Stimulated activated CD8-positive, alpha-beta memory T cell treated with anti-CD3 and anti-CD28 coated beads, Interleukin-4, amount 100 ng/mL, for 4 hours (primary cell): Measurements from ENCODE around the gene MACROH2A2.

Source experiments
- DNase-seq, 2 donors: peaks; one replicate each; pipeline ENCODE4 v3.0.0-alpha.2; 2020; ENCODE audit warnings: low read depth in 2 of 2, low spot score in 1 of 2

The MACROH2A2 gene

DNA sequence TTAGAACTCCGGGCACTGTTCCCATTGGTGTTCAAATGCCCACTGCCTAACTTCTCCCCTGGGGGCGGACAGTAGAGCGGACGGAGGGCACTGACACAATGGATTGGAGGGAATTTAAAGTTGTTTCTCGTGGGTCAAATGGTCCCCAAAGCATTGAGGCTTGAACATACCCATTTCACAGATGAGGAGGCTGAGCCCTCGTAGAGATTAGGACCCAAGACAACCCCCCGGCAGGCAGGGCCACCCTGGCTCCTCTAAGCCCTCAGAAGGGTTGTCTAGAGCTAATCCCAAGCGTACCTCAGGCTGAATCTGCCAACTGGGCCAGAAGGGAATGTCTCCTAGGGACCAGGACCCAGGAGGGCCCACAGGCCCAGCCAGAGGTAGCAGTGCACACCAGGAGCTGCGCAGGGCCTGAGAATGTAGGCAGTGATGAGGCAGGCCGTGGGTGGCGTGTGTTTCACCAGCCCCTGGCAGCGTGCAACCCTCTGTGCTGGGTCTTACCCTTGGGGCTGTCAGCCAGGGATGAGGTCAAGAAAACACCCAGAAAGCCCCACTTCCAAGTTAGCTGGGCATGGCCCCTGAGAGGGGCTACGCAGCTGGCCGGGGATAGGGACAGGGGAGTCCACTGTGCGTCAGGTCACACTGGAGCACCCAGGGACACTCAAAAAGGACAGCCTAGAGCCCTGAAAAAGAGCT, 74.2 kb downstream of the MACROH2A2 start:
- DNase-seq, result no peak

DNA sequence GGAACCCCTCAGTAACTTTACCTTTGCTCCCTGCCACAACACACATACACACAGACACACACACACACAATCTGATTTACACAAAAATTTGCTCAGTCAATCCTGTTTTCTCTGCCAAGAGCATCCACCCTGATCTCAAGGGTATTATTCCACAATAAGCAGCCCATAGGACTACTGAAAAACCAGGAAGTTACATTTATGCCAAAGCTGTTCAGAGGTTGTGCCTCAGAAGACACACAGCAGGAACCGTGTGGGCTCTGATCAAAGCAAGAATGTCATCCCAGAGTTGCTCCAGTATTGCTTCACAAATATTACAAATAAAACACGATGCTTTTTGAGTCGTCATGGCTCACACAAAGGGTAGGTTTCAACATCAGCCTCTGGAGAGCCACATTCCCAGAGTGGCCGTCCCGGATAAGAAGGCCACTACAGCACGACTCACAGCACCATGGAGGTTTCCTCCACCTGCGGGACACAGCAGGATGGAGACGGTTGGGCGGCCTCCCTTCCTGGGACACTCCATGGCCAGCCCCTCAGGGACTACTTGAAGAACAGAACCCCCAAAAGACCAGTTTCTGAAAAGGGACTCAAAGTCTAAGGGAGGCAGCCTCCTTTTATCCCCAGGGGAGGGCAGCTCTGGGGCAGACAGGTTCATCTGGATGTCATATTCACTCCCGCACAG, 78.4 kb downstream of the MACROH2A2 start:
- DNase-seq, result no peak

DNA sequence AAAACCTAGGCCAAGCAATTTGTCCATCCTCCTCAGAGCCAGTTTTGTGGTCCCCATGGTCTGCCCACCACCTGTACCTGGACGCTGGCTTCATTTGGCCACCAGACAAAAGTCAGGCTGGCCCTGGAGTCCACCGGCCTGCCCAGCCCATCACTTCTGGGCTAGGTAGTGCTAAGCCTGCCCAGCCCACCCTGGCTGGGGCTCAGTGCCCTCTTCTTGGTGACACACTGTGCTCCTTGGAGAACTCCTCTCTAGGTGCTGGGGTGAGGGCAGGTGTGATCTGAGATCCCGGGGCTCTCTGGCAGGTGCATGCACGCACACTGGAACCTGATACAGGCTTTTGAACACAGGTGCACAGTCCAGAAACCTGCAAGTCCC, 78.9 kb downstream of the MACROH2A2 start:
- no peak for DNase-seq

DNA sequence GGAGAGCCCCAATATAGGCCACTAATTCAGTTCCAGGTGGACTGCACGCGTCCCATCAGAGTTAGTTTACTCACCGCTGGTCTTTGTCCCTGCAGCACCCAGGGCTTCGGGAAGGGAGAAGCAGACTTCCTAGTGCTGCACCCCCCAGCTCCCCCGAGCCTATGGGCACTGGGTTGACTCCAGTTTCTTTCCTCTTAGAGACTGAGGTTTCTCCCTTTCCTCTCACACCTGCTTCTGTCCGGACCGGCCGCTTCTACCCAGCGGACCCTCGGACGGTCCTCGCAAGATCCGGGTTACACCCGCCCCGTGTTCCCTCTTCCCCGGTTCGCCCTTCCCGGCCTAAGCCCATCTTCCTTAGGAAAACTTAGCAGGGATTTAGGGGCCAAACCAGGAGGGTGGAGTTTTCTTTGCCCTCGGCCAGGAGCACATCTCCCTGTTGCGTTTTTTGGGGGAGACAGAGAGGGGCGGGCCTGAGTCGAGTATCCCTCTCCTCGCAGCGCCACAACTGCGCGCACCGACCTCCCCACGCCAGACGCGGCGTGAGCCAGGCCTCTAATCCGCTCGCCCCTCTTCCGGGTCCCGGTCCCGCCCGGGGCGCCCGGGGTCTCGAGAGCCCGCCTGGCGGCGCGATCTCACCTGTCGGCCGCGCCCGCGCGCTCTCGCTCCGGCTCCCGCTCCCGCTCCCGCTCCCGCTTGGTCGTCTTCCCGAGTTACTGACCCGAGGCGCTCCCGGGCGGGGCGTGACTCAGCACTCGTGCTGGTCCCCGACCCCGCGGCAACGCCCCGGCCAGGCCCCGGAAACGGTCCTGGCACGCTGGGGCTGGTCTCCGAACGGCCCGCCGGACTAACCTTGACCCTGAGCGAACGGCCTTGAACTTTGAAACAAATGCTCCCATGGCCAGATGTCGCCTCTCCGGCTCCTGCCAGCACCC, 79.7 kb downstream of the MACROH2A2 start, which contains the start of gene AIFM2:
TSS of gene AIFM2 (minus strand) at position 728 of the 932 bp plus-strand sequence. CDS start 8,741 bp downstream, outside the sequence.
- DNase-seq, result no peak

DNA sequence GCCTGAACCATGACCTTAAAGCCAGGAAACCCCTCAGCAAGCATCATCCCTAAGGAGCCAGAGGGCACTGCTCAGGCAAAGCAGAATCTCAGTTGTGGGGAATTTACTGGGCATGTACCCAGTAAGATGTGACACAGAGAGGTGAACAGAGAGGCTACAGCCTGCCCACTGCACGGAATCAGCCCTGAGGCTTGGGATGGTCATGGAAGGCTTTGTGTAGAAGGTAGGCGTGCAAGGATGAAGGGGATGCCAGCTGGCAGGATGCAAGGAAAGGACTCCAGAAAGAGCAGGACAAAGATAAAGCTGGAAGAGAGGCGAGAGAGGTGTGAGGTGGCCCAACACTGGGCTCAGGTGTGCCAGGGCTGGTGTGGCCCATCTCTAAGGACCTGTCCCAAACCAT, 82.4 kb downstream of the MACROH2A2 start:
- no peak for DNase-seq

DNA sequence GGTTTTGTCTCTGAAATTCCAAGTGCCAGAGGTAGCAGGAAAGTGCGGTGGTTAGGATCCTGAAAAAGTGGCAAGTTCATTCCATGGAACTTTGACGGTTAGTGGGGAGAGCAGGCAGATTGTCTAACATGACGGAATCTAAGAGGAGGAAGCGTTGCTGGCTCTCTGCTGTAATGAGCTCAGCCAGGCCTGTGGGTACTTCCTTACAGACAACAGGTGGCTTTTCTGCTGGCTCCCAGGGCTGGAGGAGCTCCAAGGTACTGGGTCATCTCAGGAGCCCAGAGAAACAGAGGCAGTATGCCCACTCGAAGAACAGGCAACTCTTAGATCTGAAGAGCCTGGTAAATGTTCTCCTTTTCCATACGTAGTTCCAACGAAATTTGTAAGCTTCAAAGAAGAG, 83.0 kb downstream of the MACROH2A2 start:
- DNase-seq, result no peak

DNA sequence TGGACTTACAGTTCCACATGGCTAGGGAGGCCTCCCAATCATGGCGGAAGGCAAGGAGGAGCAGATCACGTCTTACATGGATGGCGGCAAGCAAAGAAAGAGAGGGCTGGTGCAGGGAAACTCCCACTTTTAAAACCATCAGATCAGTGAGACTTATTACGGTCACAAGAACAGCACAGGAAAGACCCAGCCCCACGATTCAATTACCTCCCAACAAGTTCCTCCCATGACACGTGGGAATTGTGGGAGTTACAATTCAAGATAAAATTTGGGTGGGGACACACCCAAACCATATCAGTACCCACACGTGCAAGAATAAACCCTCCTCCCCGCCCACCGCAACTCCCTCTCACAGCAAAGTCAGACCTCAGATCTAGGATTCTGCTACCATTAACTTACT, 84.5 kb downstream of the MACROH2A2 start:
- DNase-seq, result no peak

GRCh38 chr10:70137927-70138883, 85.6 kb downstream of the MACROH2A2 start:
- no peak for DNase-seq

DNA sequence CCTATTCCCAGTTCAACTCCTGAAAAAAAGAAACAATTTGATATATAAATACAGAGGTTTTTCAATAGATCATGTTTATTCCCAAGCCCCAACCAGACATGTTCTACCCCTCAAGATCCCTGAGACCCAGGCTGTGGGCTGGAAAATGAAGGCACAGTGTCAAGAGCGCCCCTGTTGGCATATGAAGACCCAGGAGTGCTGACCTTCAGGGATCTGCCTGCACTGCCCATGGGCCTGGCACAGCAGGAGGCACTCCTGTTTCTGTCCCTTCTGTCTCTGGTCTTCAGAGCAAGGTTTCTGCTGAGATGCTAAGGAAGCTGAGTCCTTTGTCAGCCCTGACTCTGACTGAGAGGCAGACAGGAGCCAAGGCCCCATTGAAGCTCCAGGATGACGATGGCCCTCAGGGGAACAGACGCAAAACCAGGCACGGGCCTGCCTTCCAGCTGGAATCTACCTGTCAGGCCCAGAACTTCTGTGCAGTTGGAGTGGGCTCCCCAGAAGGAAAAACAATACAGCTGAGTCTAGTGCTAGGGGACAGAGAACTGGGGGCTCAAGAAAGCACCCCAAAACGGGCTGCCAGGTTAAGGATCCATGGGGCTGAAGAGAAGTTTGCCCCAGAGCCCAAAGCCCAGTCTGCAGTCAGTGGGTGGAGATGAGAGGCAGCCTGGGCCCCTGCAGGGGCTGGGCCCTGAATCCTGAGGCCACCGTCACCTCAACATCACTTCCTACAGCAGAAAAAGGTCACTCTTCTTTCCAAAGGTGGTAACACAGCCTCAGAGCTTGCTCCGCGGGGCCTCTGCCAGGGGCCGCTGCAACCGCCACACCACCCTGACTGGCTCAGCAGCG, 86.7 kb downstream of the MACROH2A2 start:
- DNase-seq, result no peak

- no peak for DNase-seq
These were observed 87.3 kb downstream of the MACROH2A2 start for GRCh38 chr10:70139997-70140250.

DNA sequence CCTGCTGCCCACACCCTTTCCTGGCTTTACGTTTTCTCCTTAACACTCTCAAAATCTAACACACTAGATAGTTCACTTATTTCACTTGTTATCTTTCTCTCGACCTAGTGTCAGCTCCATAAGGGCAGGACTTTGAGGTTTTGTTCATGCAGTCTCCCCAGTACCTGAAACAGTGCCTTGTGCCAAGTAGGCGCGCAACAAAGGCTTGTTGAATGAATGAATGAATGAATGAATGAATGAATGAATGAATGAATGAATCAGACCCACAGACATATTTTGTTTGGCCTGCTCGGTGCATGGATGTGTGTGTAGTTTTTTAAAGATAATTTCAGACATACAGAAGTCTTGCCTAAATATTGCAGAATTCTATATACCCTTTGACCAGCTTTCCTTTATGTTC, 87.7 kb downstream of the MACROH2A2 start:
- no peak for DNase-seq

DNA sequence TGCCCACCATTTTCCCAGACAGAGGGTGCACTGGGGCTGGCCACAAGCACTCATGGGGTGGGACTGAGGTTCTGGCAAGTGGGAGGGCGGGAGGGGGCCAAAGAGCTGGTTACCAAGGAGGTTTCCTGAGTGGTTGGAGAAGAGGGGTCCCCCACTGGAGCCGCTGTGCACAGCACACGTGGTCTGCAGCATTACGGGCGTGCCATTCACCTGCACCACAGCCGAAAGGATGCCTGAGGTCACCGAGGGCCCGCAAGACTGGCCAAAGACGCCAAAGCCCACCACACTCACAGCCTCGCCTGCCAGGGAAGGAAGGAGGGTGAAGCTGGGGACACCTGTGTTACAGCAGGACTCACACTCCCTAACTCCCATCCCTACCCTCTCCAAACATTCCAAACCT, 89.9 kb downstream of the MACROH2A2 start:
- DNase-seq, result no peak

DNA sequence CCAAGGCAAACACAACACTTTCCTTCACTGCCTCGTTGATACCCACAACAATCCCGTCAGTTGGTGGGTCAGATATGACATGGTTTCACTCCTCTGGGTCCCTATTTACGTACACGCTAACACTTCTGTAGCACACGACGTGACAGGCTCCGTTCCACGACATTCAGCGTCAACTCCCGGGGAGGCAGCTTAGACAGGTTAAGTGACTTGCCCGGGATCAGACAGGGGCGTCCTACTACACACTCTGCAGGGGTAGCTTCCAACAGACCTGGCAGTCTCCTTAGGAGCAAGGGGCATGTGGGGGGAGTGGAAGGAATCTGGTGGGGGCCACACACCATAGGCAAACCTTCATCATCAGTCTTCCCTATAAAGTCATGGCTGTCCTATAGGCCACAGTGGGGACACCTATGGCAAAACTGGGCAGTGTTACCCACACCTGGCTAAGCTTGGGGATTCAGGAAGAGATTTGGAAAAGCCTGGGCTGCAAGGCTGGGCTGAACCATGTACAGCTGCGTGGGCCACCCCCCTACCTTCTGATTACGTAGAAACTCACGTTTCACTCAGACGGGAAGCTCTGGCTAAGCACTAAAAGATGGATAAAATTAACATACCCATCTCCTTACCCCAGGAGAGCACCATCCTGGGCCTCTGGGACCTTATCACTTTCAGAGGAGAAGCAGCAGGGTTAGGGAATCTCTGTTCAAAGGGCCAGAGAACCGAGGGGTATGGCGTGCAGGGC, 91.9 kb downstream of the MACROH2A2 start:
- no peak for DNase-seq

- no peak for DNase-seq
These were observed 92.6 kb downstream of the MACROH2A2 start for GRCh38 chr10:70145166-70145665.

DNA sequence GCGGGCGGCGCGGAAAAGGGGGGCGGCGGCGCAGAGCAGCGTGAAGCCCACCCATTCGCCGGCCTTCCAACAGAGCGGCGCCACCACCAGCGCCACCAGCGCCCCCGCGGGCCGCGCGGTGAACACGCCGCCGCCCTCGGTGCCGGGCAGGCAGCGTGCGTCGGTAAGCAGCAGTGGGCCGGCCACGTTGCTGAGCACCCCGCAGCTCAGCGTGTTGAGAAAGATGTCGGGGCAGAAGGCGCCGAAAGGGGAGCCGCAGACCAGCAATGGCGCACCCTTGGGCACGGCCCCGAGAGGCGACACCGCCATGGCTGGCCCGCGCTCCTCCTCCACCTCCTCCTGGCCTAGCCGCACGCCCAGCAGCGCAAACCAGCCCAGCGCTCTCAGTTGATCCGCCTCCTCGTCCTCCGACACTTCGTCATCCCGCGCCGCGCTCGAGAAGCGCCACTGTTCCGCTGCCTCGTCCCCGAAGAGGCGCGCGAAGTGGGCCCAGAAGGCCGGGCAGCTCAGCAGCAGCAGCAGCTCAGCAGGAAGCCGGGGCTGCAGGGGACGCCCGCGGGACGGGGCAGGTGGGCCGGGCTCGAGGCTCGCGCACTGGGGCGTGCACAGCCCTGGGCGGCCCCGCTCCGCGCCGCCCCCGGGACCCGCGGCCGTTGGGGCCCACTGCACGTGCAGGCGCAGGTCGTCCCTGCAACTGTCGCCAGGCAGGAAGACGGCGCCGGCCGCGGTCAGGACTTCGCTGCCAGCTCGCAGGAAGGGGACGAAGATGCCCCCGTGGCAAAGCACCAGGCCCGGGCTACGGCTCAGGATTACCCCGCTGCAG, 93.2 kb downstream of the MACROH2A2 start:
- DNase-seq, result peak; percentile 37 to 53

- peak; percentile 80 to 84 for DNase-seq
These were observed 94.0 kb downstream of the MACROH2A2 start, which contains the start of gene TYSND1 for GRCh38 chr10:70146489-70147258. Gene TYSND1, minus strand, starts transcription at chr10:70146700. Its CDS starts 114 bp downstream, at chr10:70146586.

GRCh38 chr10:70147259-70147625, 94.6 kb downstream of the MACROH2A2 start:
- DNase-seq, result no peak
